Hippocampal formation (tissue), 2 donors: ENCODE measurements around the gene ARHGAP26.

Experiments used
- DNase-seq, 2 donors: peaks; one replicate each; lab custom pipeline; 2025; lab: John Stamatoyannopoulos, UW

Gene ARHGAP26

GRCh38 chr5:142783601-142784341, 13.6 kb downstream of the ARHGAP26 start:
- peak; percentile 30 to 48 for DNase-seq

GRCh38 chr5:142784401-142784955, 14.3 kb downstream of the ARHGAP26 start:
- no peak for DNase-seq

DNA sequence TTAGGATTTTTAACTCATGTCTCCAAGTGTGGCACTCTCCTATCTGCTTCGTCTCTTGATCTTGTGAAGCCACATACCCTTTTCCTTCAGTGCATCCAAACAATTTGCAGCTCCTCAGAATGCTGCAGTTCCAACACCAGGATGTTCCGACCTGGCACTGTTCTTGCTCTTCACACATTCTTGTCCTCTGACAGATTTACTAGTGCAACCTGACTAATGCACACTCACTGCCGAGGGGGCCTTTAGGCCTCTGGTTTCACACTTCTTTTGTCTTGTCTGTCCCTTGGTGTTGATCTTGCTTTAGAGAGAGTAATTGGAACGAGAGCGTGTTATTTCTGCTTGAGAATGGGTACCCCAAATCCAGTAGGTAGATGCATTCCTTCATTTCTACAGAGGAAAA, 15.0 kb downstream of the ARHGAP26 start:
- DNase-seq: no peak

- DNase-seq: no peak
Measured at GRCh38 chr5:142789206-142789605, 19.0 kb downstream of the ARHGAP26 start.

DNA sequence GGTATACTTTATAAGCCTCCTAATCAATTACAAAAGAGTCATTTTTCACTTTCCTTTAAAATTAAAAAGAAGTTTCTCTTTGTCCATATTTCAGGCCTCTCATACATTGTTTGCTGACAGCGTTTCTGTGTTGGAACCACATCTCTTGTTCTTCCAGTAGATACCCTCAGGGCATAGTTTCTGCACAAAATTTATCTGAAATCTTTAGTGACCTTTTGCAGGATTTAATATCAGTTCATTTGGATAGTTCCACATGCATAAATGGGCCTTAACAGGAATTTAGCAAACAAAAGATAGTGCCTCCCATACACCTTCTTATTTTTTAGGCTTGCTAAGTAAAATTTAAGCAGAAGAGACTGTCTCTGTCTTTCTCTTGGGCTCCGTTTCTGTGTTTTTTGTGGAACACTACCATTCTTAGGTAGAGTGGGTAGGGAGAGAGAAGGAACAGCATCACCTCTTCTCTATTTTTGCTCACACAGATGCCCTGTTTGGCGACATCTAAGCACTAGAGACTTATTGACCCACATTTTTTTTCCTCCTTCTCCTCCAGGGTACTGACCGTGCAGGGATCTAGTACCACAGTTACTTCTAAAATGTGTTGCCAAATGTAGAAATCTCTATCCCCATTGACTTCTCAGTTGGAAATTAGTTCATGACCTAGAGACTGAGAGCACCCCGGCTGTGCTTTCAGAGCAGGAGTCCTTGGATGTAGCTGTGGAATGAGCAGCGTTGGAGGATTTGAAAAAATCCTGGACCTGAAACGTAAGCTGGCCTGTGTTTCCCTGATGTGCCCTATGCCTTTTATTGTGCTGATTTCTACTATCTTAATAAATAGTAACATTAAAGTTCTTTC, 22.1 kb downstream of the ARHGAP26 start:
- DNase-seq: no peak

- no peak for DNase-seq
Measured at GRCh38 chr5:142792865-142793232, 22.7 kb downstream of the ARHGAP26 start.

- DNase-seq: no peak
Measured at GRCh38 chr5:142794537-142794936, 24.4 kb downstream of the ARHGAP26 start.

- DNase-seq: peak in 1 of 2 donors; percentile 35
Measured at GRCh38 chr5:142795251-142795650, 25.1 kb downstream of the ARHGAP26 start.

DNA sequence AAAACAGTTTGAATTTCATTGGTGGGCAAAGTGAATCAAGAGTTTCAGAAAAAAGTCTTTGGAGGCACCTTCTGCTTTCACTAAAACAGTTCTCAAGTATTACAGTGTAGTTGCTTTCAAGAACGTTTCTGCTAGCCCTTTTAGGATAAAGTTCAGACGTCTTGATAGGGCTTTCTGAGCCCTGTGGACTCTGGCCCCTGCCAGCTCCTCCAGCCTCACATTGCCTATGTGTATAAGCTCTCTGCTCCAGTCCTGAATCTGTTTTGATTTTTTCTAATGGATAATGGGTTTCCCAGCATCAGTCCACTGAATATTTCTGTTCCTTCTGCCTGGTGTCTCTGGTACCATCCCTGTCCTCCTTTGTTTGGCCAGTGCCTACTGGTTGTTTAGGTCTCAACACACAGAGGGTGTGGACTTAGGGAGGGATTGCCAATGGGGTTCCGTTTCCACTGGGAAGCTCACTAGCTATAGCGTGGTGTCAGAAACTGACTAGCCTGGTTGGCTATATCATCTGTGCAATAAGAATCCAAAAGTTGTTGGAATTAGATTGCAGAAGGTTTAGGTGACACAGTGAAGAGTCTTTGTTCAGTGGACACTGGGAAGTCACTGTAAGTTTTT, 26.4 kb downstream of the ARHGAP26 start:
- no peak for DNase-seq

GRCh38 chr5:142797420-142797819, 27.2 kb downstream of the ARHGAP26 start:
- DNase-seq: no peak

GRCh38 chr5:142798099-142798770, 28.1 kb downstream of the ARHGAP26 start:
- DNase-seq: peak in 1 of 2 donors; percentile 35

DNA sequence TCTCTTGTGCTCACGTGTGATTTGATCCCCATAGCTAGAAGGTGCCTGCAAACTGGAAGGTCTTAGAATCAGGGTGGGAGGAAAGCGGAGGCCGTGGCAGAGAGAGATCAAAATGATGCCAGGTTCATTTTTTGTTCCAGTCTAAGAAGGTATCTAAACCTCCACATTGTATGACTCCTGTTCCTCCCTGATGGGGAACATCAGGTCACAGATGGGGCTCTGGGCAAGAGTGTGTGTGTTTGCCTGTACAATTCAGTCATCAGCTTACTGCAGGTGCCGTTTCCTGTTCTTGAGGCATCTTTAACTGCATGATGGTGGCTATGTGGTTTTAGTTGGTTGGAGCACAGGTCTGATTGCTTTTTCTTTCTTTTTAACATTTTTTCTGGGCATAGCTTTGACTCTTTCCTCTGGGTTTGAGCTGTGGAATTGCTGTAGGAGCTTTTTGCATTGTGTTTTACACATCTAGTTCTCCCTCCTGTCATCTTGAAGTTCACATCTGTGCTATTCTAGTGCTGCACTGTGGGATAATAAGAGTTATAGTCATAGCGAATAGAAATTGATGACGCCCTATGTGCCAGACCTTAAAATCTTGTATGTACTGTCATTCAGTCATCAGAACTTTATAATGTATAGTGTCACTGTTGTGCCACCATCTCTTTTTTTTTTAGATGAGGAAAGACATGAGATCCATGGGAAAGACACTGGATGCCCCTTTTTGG, 30.8 kb downstream of the ARHGAP26 start:
- DNase-seq: no peak

GRCh38 chr5:142801495-142801871, 31.3 kb downstream of the ARHGAP26 start:
- no peak for DNase-seq

DNA sequence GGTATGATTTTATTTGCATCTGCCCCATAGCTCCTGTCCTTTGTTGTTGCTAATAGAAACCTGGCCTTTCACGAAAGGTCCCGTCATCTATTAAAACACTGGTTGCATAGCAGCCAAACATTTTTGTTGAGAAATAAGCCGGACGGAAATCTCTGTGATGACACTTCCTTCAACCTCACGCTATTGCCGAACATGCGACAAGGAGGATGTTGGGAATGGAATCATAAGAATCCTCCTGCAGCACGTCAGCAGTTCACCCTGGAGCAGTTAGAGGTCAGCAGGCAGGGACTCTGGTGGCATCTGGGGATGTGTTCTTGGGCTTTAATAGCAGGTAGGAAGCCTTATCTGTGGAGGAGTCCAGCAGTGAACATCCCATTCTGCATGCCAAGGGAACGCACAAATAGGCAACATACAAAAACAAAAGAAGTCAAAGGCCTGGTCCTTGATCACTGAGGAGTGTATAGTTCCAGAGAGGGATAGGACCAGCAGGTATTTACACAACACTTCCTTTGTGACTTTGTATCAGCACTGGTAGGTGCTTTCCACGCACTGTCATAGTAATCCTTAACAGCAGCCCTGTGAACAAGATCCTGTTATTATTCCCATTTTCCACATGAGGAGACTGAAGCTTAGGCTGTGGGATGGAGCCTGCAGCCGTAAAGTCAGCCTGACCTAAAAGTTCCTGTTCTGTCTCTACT, 33.4 kb downstream of the ARHGAP26 start:
- DNase-seq: no peak

- no peak for DNase-seq
Measured at GRCh38 chr5:142805339-142805738, 35.2 kb downstream of the ARHGAP26 start.

GRCh38 chr5:142806841-142807267, 36.7 kb downstream of the ARHGAP26 start:
- no peak for DNase-seq

GRCh38 chr5:142807372-142807911, 37.3 kb downstream of the ARHGAP26 start:
- no peak for DNase-seq

- no peak for DNase-seq
Measured at GRCh38 chr5:142808878-142809598, 38.9 kb downstream of the ARHGAP26 start.

DNA sequence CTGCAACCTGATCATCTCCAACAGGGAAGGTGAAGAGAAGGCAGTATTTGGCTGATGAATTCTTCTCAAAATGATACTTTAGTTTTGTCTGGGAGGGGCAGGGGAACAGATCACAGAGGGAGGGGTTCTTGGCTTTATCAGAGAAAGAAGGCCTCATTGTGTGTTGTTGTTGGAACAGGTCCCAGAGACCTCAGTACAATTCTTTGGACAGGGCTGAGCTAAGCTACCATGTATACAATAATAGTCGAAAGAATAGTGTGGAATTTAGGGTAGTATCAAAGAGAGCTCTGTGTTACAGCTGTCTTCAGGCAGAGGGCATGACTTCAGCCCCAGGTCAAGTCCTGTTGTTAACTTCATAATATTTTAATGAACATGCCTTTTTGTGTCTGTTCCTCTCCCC, 39.9 kb downstream of the ARHGAP26 start:
- DNase-seq: no peak
